GM18499 (cell line): Measurements from ENCODE around the gene IQGAP1.
"Not testable (repeated sequence)": the region's sequence is repeated elsewhere in the genome, so short reads cannot be mapped to it uniquely, and the experiment has no call there.

Experiments
- ATAC-seq: cut with Tn5 transposase; IDR thresholded peaks from one replicate; pipeline ENCODE4 v1.9.1; 2021; ENCODE audit warnings: moderate number of reproducible peaks; ENCODE audit not compliant: insufficient read depth, unreplicated experiment

IQGAP1 gene

GRCh38 chr15:90519688-90520087 lies 131.6 kb downstream of the IQGAP1 start:
- ATAC-seq: no peak

DNA sequence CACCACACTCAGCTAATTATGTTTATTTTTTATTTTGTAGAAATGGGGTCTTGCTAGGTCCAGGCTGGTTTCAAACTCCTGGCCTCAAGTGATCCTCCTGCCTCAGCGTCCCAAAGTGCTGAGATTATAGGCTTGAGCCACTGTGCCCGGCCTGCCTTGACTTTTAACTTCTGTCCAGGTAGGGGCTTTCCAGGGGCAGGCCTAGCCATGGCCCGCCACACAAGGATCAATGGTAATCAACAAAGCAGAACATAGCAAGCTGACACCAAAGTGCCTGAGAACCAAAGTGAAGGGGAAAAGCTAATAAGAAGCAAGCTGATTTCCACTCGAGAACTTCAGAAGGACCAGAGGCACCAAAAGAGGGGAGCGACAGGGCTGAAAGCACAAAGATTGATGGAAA lies 132.3 kb downstream of the IQGAP1 start:
- ATAC-seq: no peak

DNA sequence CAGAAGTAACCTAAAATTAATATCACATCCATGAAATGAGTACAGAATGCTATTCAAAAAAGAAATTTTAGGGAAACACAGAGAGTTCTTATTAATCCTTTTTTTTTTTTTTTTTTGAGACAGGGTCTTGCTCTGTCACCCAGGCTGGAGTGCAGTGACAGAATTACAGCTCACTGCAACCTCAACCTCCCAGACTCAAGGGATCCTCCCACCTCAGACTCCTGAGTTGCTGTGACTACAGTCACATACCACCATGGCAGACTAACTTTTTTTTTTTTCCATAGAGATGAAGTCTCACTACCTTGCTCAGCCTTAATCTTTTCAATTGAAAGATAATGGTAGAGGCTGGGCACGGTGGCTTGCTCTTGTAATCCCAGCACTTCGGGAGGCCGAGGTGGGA lies 135.3 kb downstream of the IQGAP1 start:
- no peak for ATAC-seq

GRCh38 chr15:90524018-90524803 lies 136.2 kb downstream of the IQGAP1 start:
- not testable (repeated sequence) for ATAC-seq

DNA sequence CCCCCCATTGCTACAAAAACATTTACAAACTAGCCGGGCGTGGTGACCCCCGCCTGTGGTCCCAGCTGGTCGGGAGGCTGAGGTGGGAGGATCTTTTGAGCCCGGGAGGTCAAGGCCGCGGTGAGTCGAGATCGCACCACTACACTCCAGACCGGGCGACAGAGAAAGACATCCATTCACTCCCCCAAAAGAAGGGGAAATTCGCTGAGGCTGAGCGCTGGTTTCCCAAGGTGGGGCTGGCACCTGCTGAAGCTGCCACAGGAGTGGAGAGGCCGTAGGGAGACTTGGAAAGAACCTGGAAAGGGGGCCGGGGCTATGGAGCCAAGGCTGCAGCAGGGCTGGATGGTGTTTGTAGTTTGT lies 140.9 kb downstream of the IQGAP1 start:
- ATAC-seq: no peak

DNA sequence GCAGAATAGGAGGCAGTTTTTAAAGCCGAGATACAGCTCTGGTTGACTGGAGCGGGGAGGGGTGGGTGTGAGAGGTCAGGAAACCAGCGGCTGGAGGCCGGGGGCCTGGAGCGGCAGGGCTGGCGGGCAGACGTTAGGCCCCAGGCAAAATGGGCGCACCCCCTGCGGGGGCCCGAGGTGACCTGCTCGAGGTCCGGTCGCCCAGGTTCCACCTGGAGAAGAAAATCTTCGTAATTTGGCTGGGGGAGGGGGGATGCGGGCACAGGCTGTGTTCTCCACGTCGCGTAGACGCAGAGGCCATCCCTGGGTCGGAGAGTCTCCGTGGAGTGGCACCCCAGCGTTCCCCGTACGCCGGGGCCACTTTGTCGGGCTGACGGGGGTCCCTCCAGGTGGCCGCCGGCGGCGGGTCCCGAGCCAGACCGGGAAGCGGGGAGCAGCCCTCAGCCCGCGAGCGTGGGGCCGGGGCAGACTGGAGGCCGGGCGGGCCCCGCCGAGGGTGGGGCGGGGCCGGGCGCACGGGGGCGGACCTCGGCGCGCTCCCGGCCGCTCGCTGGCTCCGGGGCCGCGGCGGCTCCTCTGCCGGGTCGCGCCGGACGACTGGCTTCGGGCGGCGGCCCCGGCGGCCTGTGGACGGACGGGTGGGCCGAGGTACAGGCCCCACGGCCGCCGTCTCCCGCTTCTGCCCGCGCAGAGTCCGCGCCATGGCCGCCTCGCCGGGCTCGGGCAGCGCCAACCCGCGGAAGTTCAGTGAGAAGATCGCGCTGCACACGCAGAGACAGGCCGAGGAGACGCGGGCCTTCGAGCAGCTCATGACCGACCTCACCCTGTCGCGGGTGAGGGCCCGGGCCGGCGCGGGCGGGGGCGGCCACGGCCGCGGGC lies 141.6 kb downstream of the IQGAP1 start, which contains the start of gene CRTC3:
Gene CRTC3 (plus strand): TSS at position 553 of the 879 bp plus-strand sequence. CDS start 149 bp downstream, at position 702.
- no peak for ATAC-seq

DNA sequence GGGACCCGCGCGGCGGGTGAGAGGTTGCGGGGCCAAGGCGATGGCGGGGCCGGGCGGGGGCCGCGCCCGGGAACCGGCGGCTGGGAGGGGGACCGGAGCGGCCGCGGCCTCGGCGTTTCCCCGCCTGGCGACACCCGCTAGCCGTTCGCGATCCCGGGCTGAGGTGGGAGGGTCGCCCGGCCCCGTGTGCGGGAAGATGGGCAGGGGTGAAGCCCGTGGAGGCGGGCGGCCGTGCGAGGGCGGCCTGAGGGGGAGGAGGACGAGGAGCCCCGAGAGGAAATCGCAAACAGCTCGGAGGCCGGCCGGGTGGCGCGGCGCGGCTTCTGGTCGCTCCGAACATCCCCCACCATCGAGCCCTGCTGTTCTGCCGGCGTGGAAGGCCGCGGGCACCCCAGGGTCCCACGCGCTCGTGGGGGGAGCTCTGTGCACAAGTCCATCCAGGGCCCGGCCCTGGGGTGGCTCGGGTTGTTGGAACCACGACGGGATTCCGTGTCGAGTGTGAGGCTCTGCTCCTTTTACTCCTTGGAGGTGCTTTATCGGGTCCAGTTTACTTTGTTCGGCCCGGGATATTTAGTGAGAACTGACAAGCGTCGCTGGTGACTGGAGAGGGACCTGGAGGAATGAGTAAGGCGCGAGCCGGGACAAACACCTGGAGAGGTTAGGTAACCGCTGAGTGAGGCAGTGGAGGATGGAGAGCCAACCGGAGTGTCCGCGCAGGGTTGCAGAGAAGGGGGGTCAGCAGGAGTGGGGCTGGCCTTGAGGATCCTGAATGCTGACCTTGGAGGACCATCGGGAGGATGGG lies 142.4 kb downstream of the IQGAP1 start:
- no peak for ATAC-seq

GRCh38 chr15:90531147-90531546 lies 143.1 kb downstream of the IQGAP1 start:
- ATAC-seq: no peak

GRCh38 chr15:90535254-90535653 lies 147.2 kb downstream of the IQGAP1 start:
- ATAC-seq: no peak

DNA sequence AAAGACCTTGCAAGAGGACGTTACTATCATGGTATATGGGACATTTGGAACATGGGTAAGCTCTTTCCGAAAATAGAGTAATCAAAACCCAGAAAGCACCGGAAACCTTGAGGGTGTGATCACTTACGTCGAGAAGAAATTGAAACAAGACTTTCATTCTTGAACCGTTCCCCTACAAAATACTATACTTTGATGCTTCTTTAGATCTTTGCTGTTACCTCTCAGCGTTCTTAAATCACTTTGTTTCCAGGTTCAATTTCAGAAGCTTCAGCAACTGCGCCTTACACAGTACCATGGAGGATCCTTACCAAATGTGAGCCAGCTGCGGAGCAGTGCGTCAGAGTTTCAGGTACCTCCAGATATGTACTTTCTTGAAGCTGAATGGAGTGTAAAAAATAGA lies 151.7 kb downstream of the IQGAP1 start:
- no peak for ATAC-seq

- ATAC-seq: no peak
These were observed 152.7 kb downstream of the IQGAP1 start for GRCh38 chr15:90540768-90541167.

DNA sequence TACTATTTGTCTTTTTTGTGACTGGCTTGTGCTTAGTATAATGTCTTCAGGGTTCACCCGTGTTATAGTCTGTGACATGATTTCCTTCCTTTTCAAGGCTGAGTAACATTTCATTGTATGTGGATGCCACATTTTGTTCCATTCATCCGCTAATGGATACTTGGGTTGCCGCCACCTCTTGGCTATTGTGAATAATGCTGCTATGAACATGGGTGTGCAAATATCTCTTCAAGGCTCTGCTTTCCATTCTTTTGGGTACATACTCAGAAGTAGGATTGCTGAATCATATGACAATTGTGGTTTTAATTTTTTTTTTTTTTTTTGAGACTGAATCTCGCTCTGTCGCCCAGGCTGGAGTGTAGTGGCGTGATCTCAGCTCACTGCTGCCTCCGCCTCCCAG lies 157.1 kb downstream of the IQGAP1 start:
- ATAC-seq: no peak

- ATAC-seq: no peak
These were observed 159.5 kb downstream of the IQGAP1 start for GRCh38 chr15:90547540-90547939.

DNA sequence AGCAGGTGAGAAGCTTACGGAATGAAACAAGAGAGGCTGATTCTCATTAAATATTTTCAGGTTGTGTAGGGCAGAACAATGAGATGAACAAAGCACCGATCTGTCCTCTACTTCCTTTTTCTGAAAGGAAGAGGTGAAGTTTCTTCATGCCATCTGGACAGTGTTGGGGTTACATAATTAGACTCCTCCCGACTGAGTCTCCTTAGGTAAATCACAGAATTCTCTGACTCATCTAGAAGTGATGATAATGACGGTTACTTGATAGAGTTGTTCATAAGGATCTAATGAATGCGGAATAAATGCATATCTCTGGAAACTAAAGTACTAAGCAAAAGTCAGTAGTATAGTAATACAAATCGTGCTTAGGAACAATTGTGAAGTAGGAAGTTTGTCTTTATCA lies 162.9 kb downstream of the IQGAP1 start:
- no peak for ATAC-seq
